HG03460 (cell line): ENCODE results near the gene G6PD.
"Not testable (repeated sequence)": the region's sequence is repeated elsewhere in the genome, so short reads cannot be mapped to it uniquely, and the experiment has no call there.

Experiments used
- ATAC-seq: cut with Tn5 transposase; IDR thresholded peaks from one replicate; pipeline ENCODE4 v1.9.1; 2021; ENCODE audit not compliant: unreplicated experiment

G6PD gene

GRCh38 chrX:154546354-154547244 is at the start of gene G6PD:
TSS of gene G6PD (minus strand) at chrX:154546846. CDS start at chrX:154546155, 691 bp downstream.
- ATAC-seq: peak; percentile 47

GRCh38 chrX:154595559-154596249 is 49.1 kb upstream of the G6PD start:
- ATAC-seq: no peak

GRCh38 chrX:154594491-154594890 is 47.8 kb upstream of the G6PD start:
- ATAC-seq: no peak

GRCh38 chrX:154593201-154593600 is 46.6 kb upstream of the G6PD start:
- no peak for ATAC-seq

- no peak for ATAC-seq
These were observed 45.9 kb upstream of the G6PD start for GRCh38 chrX:154592505-154592904.

- ATAC-seq: not testable (repeated sequence)
These were observed 43.8 kb upstream of the G6PD start for GRCh38 chrX:154590415-154590814.

- not testable (repeated sequence) for ATAC-seq
These were observed 38.0 kb upstream of the G6PD start, which contains the start of gene CTAG1A for GRCh38 chrX:154584585-154585183. TSS of gene CTAG1A (plus strand) at chrX:154585133. CDS start at chrX:154585207, 74 bp downstream.

GRCh38 chrX:154582994-154583393 is 36.3 kb upstream of the G6PD start:
- not testable (repeated sequence) for ATAC-seq

GRCh38 chrX:154575076-154575475 is 28.4 kb upstream of the G6PD start:
- ATAC-seq: not testable (repeated sequence)

- not testable (repeated sequence) for ATAC-seq
These were observed 26.4 kb upstream of the G6PD start for GRCh38 chrX:154573061-154573460.

- ATAC-seq: not testable (repeated sequence)
These were observed 23.7 kb upstream of the G6PD start for GRCh38 chrX:154570361-154570760.

- ATAC-seq: not testable (repeated sequence)
These were observed 15.6 kb upstream of the G6PD start for GRCh38 chrX:154562295-154562694.

GRCh38 chrX:154560326-154560725 is 13.7 kb upstream of the G6PD start:
- not testable (repeated sequence) for ATAC-seq

- not testable (repeated sequence) for ATAC-seq
These were observed 12.2 kb upstream of the G6PD start for GRCh38 chrX:154558896-154559295.

GRCh38 chrX:154558060-154558690 is 11.5 kb upstream of the G6PD start:
- not testable (repeated sequence) for ATAC-seq

- ATAC-seq: not testable (repeated sequence)
These were observed 5.6 kb upstream of the G6PD start for GRCh38 chrX:154552112-154552806.

GRCh38 chrX:154549766-154550165 is 3.1 kb upstream of the G6PD start:
- no peak for ATAC-seq

- no peak for ATAC-seq
These were observed 1.3 kb upstream of the G6PD start for GRCh38 chrX:154548028-154548316.

- peak; percentile 80 for ATAC-seq
These were observed 790 bp upstream of the G6PD start, which contains the start of gene IKBKG for GRCh38 chrX:154547245-154548027. TSS of gene IKBKG (plus strand) at chrX:154547620. CDS start at chrX:154552003, 4,383 bp downstream.
